ENCODE measurements around the gene CPSF4L.

DNA sequence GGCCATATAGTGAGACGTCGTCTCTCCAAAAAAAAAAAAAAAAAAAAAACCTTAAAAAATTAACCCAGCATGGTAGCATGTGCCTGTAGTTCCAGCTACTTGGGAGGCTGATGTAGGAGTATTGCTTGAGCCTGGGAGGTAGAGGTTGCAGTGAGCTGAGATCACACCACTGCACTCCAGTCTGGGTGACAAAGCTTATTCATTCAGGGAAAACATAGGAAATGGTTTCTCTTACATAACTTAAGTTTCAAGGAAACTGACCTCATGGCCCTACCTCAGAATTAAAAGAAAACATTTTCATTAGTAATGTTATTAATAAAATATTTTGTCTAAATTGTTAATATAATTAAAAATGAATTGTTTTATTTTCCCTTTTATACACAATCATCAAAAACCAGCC, 37.4 kb downstream of the CPSF4L start:
- TF ChIP-seq MEIS2 (CRISPR knock-in tag; IDR thresholded peaks at IDR 0.05) (no peak), POLR2AphosphoS5 (IDR thresholded peaks at IDR 0.05; ENCODE audit: low read depth, low read length) (no peak)

Measured in HepG2 (cell line).